Stimulated activated CD4-positive, alpha-beta T cell treated with anti-CD3 and anti-CD28 coated beads, Interleukin-15, amount 100 ng/mL, for 24 hours (primary cell): Measurements from ENCODE around the gene DIP2C.
"Not testable (repeated sequence)": the region's sequence is repeated elsewhere in the genome, so short reads cannot be mapped to it uniquely, and the experiment has no call there.

Experiments used
- DNase-seq: peaks from one replicate; pipeline ENCODE4 v3.0.0-alpha.2; 2020

The DIP2C gene

GRCh38 chr10:490256-490655, 199.2 kb downstream of the DIP2C start:
- DNase-seq: no peak

- DNase-seq: no peak
Observed at GRCh38 chr10:489330-489729, 200.1 kb downstream of the DIP2C start.

- no peak for DNase-seq
Observed at GRCh38 chr10:488933-489215, 200.6 kb downstream of the DIP2C start.

- no peak for DNase-seq
Observed at GRCh38 chr10:488081-488932, 201.2 kb downstream of the DIP2C start.

- DNase-seq: no peak
Observed at GRCh38 chr10:486666-487322, 202.7 kb downstream of the DIP2C start.

GRCh38 chr10:486206-486605, 203.3 kb downstream of the DIP2C start:
- no peak for DNase-seq

GRCh38 chr10:485776-486175, 203.7 kb downstream of the DIP2C start:
- no peak for DNase-seq

- DNase-seq: peak; percentile 14
Observed at GRCh38 chr10:484925-485661, 204.4 kb downstream of the DIP2C start.

GRCh38 chr10:484441-484924, 205.0 kb downstream of the DIP2C start:
- peak; percentile 19 for DNase-seq

GRCh38 chr10:483261-483660, 206.2 kb downstream of the DIP2C start:
- DNase-seq: no peak

- DNase-seq: no peak
Observed at GRCh38 chr10:482848-483247, 206.6 kb downstream of the DIP2C start.

GRCh38 chr10:482051-482501, 207.4 kb downstream of the DIP2C start:
- DNase-seq: no peak

- no peak for DNase-seq
Observed at GRCh38 chr10:481628-482027, 207.8 kb downstream of the DIP2C start.

GRCh38 chr10:480928-481552, 208.4 kb downstream of the DIP2C start:
- DNase-seq: no peak

- DNase-seq: no peak
Observed at GRCh38 chr10:480498-480927, 209.0 kb downstream of the DIP2C start.

GRCh38 chr10:479706-480497, 209.6 kb downstream of the DIP2C start:
- DNase-seq: not testable (repeated sequence)

- DNase-seq: no peak
Observed at GRCh38 chr10:478471-479245, 210.8 kb downstream of the DIP2C start.

GRCh38 chr10:477620-478019, 211.8 kb downstream of the DIP2C start:
- DNase-seq: no peak

- DNase-seq: no peak
Observed at GRCh38 chr10:476455-476780, 213.1 kb downstream of the DIP2C start.

GRCh38 chr10:475709-476454, 213.6 kb downstream of the DIP2C start:
- no peak for DNase-seq

- no peak for DNase-seq
Observed at GRCh38 chr10:474946-475345, 214.5 kb downstream of the DIP2C start.
